ENCODE data around the gene ETF1. TPM values are rescaled to one million over a fixed set of nuclear protein-coding genes. Genes with fewer than 3 reads are reported as not detected.
A peak's percentile ranks its signal among the peaks of the same experiment; 100 is the strongest.
"Not testable (repeated sequence)": the region's sequence is repeated elsewhere in the genome, so short reads cannot be mapped to it uniquely, and the experiment has no call there.

ETF1 gene
- total RNA-seq, 2 experiments from 2014 or later, result 92.7 to 93.3 TPM

GRCh38 chr5:138528208-138528607 is 14.8 kb downstream of the ETF1 start:
- Mint-ChIP-seq H3K9me3 (ENCODE audit: insufficient read depth) (no peaks in the 10 kb centered on the region), H3K36me3 (ENCODE audit: low read depth) (peaks cover 31% of the 10 kb centered on the region), H3K4me3 (no peak overlapping the region), H3K27ac (no peak overlapping the region), H3K27me3 (ENCODE audit: low read depth) (no peaks in the 10 kb centered on the region), H3K4me1 (ENCODE audit: low read depth) (peaks cover 15% of the 10 kb centered on the region)
- POLR2A ChIA-PET, result interaction anchor here (0.6 to 1.0 kb wide), 2 partner anchors 15 to 47 kb away, joined by 3 to 5 read pairs; partner anchors contain the start of genes ETF1 and HSPA9
- DNase-seq, result no peak
- ATAC-seq, result no peak
- CTCF ChIA-PET, result interaction anchor here (1.0 kb wide), 1 partner anchor 20 kb away, joined by 3 read pairs; no protein-coding TSS in a partner anchor

- CTCF ChIA-PET, result interaction anchor here (1.0 to 1.6 kb wide), 3 partner anchors 9 to 78 kb away, joined by 3 to 5 read pairs (median 5); no protein-coding TSS in a partner anchor
- Mint-ChIP-seq H3K9me3 (ENCODE audit: insufficient read depth) (no peaks in the 10 kb centered on the region), H3K36me3 (ENCODE audit: low read depth) (peaks cover 25% of the 10 kb centered on the region), H3K4me3 (no peak overlapping the region), H3K27me3 (ENCODE audit: low read depth) (no peaks in the 10 kb centered on the region), H3K27ac (peak overlapping the region; percentile 16), H3K4me1 (ENCODE audit: low read depth) (peaks cover 16% of the 10 kb centered on the region)
- no peak for DNase-seq
- ATAC-seq, result no peak
- POLR2A ChIA-PET, result interaction anchor here (0.7 kb wide), 1 partner anchor 368 kb away, joined by 4 read pairs; no protein-coding TSS in a partner anchor
Observed at GRCh38 chr5:138527170-138527569, 15.9 kb downstream of the ETF1 start.

- no peaks in the 10 kb centered on the region for H3K27me3 Mint-ChIP-seq (ENCODE audit: low read depth)
- peaks cover 14% of the 10 kb centered on the region for H3K4me1 Mint-ChIP-seq (ENCODE audit: low read depth)
- peaks cover 22% of the 10 kb centered on the region for H3K36me3 Mint-ChIP-seq (ENCODE audit: low read depth)
- DNase-seq (no peak), ATAC-seq (no peak)
- no peak overlapping the region for H3K27ac Mint-ChIP-seq
- no peaks in the 10 kb centered on the region for H3K9me3 Mint-ChIP-seq (ENCODE audit: insufficient read depth)
- no peak overlapping the region for H3K4me3 Mint-ChIP-seq
- POLR2A ChIA-PET, result no interaction called here
- CTCF ChIA-PET, result no interaction called here
Observed at GRCh38 chr5:138523406-138523805, 19.6 kb downstream of the ETF1 start.

GRCh38 chr5:138520971-138521370 is 22.1 kb downstream of the ETF1 start:
- Mint-ChIP-seq H3K27ac (no peak overlapping the region), H3K27me3 (ENCODE audit: low read depth) (no peaks in the 10 kb centered on the region), H3K4me1 (ENCODE audit: low read depth) (peaks cover 11% of the 10 kb centered on the region), H3K9me3 (ENCODE audit: insufficient read depth) (no peaks in the 10 kb centered on the region), H3K4me3 (no peak overlapping the region), H3K36me3 (ENCODE audit: low read depth) (peaks cover 34% of the 10 kb centered on the region)
- ChIA-PET POLR2A (no interaction called here), CTCF (no interaction called here)
- no peak for ATAC-seq
- no peak for DNase-seq

GRCh38 chr5:138517437-138517836 is 25.6 kb downstream of the ETF1 start:
- no peak for DNase-seq
- H3K27ac Mint-ChIP-seq, result no peak overlapping the region
- no peak for ATAC-seq
- ChIA-PET CTCF (interaction anchor here (1.8 kb wide), 1 partner anchor 14 kb away, joined by 5 read pairs; no protein-coding TSS in a partner anchor), POLR2A (no interaction called here)
- peaks cover 56% of the 10 kb centered on the region for H3K36me3 Mint-ChIP-seq (ENCODE audit: low read depth)
- peaks cover 8% of the 10 kb centered on the region for H3K4me1 Mint-ChIP-seq (ENCODE audit: low read depth)
- no peaks in the 10 kb centered on the region for H3K9me3 Mint-ChIP-seq (ENCODE audit: insufficient read depth)
- H3K27me3 Mint-ChIP-seq (ENCODE audit: low read depth), result no peaks in the 10 kb centered on the region
- no peak overlapping the region for H3K4me3 Mint-ChIP-seq

GRCh38 chr5:138515556-138516245 is 27.3 kb downstream of the ETF1 start:
- Mint-ChIP-seq H3K27me3 (ENCODE audit: low read depth) (no peaks in the 10 kb centered on the region), H3K4me3 (no peak overlapping the region), H3K9me3 (ENCODE audit: insufficient read depth) (no peaks in the 10 kb centered on the region), H3K4me1 (ENCODE audit: low read depth) (peaks cover 6% of the 10 kb centered on the region), H3K27ac (no peak overlapping the region), H3K36me3 (ENCODE audit: low read depth) (peaks cover 63% of the 10 kb centered on the region)
- DNase-seq, result no peak
- CTCF ChIA-PET, result interaction anchor here (0.8 to 1.9 kb wide), 4 partner anchors 12 to 112 kb away, joined by 3 to 7 read pairs (median 3); no protein-coding TSS in a partner anchor
- no peak for ATAC-seq
- POLR2A ChIA-PET, result no interaction called here

- DNase-seq (no peak), ATAC-seq (no peak)
- ChIA-PET POLR2A (interaction anchor here (1.1 kb wide), 1 partner anchor 30 kb away, joined by 5 read pairs; the partner anchor contains the start of gene ETF1), CTCF (interaction anchor here (0.6 to 0.8 kb wide), 2 partner anchors 11 to 201 kb away, joined by 3 read pairs; no protein-coding TSS in a partner anchor)
- Mint-ChIP-seq H3K27me3 (ENCODE audit: low read depth) (no peaks in the 10 kb centered on the region), H3K4me1 (ENCODE audit: low read depth) (peaks cover 3% of the 10 kb centered on the region), H3K36me3 (ENCODE audit: low read depth) (peaks cover 69% of the 10 kb centered on the region), H3K4me3 (no peak overlapping the region), H3K27ac (no peak overlapping the region), H3K9me3 (ENCODE audit: insufficient read depth) (no peaks in the 10 kb centered on the region)
Observed at GRCh38 chr5:138514021-138514420, 29.0 kb downstream of the ETF1 start.

- DNase-seq (no peak), ATAC-seq (no peak)
- Mint-ChIP-seq H3K27ac (no peak overlapping the region), H3K9me3 (ENCODE audit: insufficient read depth) (no peaks in the 10 kb centered on the region), H3K27me3 (ENCODE audit: low read depth) (no peaks in the 10 kb centered on the region), H3K4me1 (ENCODE audit: low read depth) (no peaks in the 10 kb centered on the region), H3K4me3 (no peak overlapping the region), H3K36me3 (ENCODE audit: low read depth) (peaks cover 48% of the 10 kb centered on the region)
- POLR2A ChIA-PET, result interaction anchor here (1.1 kb wide), 1 partner anchor 66 kb away, joined by 3 read pairs; the partner anchor contains the start of gene HSPA9
- CTCF ChIA-PET, result interaction anchor here (0.7 kb wide), 1 partner anchor 60 kb away, joined by 4 read pairs; no protein-coding TSS in a partner anchor
Observed at GRCh38 chr5:138508958-138509357, 34.1 kb downstream of the ETF1 start.

- H3K27ac Mint-ChIP-seq; H3K4me3 Mint-ChIP-seq; H3K4me1 Mint-ChIP-seq (ENCODE audit: low read depth); H3K9me3 Mint-ChIP-seq (ENCODE audit: insufficient read depth); POLR2A ChIA-PET; ATAC-seq; CTCF ChIA-PET; H3K27me3 Mint-ChIP-seq (ENCODE audit: low read depth); DNase-seq: not testable (repeated sequence)
- peaks cover 40% of the 10 kb centered on the region for H3K36me3 Mint-ChIP-seq (ENCODE audit: low read depth)
Observed at GRCh38 chr5:138507485-138507884, 35.6 kb downstream of the ETF1 start.

GRCh38 chr5:138506370-138507306 is 36.4 kb downstream of the ETF1 start:
- Mint-ChIP-seq H3K27me3 (ENCODE audit: low read depth) (no peaks in the 10 kb centered on the region), H3K36me3 (ENCODE audit: low read depth) (peaks cover 35% of the 10 kb centered on the region), H3K9me3 (ENCODE audit: insufficient read depth) (no peaks in the 10 kb centered on the region), H3K27ac (no peak overlapping the region), H3K4me1 (ENCODE audit: low read depth) (no peaks in the 10 kb centered on the region), H3K4me3 (no peak overlapping the region)
- no peak for DNase-seq
- no peak for ATAC-seq
- CTCF ChIA-PET, result no interaction called here
- POLR2A ChIA-PET, result no interaction called here

- Mint-ChIP-seq H3K27ac (peak overlapping the region; percentile 34), H3K27me3 (ENCODE audit: low read depth) (no peaks in the 10 kb centered on the region), H3K9me3 (ENCODE audit: insufficient read depth) (no peaks in the 10 kb centered on the region), H3K4me3 (no peak overlapping the region), H3K4me1 (ENCODE audit: low read depth) (no peaks in the 10 kb centered on the region), H3K36me3 (ENCODE audit: low read depth) (peaks cover 24% of the 10 kb centered on the region)
- DNase-seq (no peak), ATAC-seq (no peak)
- CTCF ChIA-PET, result interaction anchor here (0.9 to 5.1 kb wide), 7 partner anchors 11 to 153 kb away, joined by 3 to 65 read pairs (median 13); partner anchors contain the start of genes EGR1 and KDM3B
- POLR2A ChIA-PET, result interaction anchor here (0.9 kb wide), 1 partner anchor 37 kb away, joined by 3 read pairs; no protein-coding TSS in a partner anchor
Observed at GRCh38 chr5:138504799-138505198, 38.2 kb downstream of the ETF1 start.

All from activated CD8-positive, alpha-beta T cell treated with anti-CD3 and anti-CD28 coated beads, Interleukin-2, amount 10 ng/mL, durations not matched to agents 7 days and 5 days (primary cell).